GM12878 (cell line): ENCODE data around the gene RAB26. TPM values are rescaled to one million over a fixed set of nuclear protein-coding genes. Genes with fewer than 3 reads are reported as not detected.

ENCODE experiments used
- ATF2 ChIP-seq: IDR thresholded peaks from 2 replicates; pipeline ENCODE4 v1.6.1; 2012; ENCODE audit warnings: low read length, inconsistent platforms
- CBFB ChIP-seq: IDR thresholded peaks from 2 replicates; pipeline ENCODE4 v1.6.1; 2016; ENCODE audit warnings: antibody characterized with exemption, low read depth
- DPF2 ChIP-seq: fragments of 450-650 bp; IDR thresholded peaks from 2 replicates; pipeline ENCODE4 v1.6.1; 2017; ENCODE audit warnings: mild to moderate bottlenecking
- ETV6 ChIP-seq, 2 experiments: fragments of 450-650 bp in 1 of 2; IDR thresholded peaks in 1 of 2; conservative IDR thresholded peaks in 1 of 2; 2 replicates each; pipeline ENCODE4 v1.6.1; 2014; ENCODE audit warnings: antibody characterized with exemption in 1 of 2, borderline replicate concordance in 1 of 2, low read depth in 1 of 2, mild to moderate bottlenecking in 1 of 2, moderate library complexity in 1 of 2
- FOXM1 ChIP-seq: IDR thresholded peaks from 2 replicates; pipeline ENCODE4 v1.6.1; 2012; ENCODE audit warnings: low read depth, mild to moderate bottlenecking, inconsistent platforms, low read length, moderate library complexity
- HDGF ChIP-seq: fragments of 450-650 bp; IDR thresholded peaks from 2 replicates; pipeline ENCODE4 v1.6.1; 2016; ENCODE audit warnings: antibody characterized with exemption
- IRF3 ChIP-seq: fragments of 450-650 bp; IDR thresholded peaks from 2 replicates; pipeline ENCODE4 v1.6.1; 2014; ENCODE audit warnings: mild to moderate bottlenecking
- JUNB ChIP-seq: IDR thresholded peaks from 2 replicates; pipeline ENCODE4 v1.6.1; 2016; ENCODE audit warnings: antibody characterized with exemption, mild to moderate bottlenecking
- NRF1 ChIP-seq: conservative IDR thresholded peaks from 2 replicates; pipeline ENCODE4 v1.6.1; 2011; ENCODE audit warnings: mild to moderate bottlenecking, low read depth, low read length, improper control_type of control experiment
- PBX3 ChIP-seq: IDR thresholded peaks from 2 replicates; pipeline ENCODE4 v1.6.1; 2011; ENCODE audit warnings: mild to moderate bottlenecking, low read depth, low read length, moderate library complexity; ENCODE audit not compliant: insufficient replicate concordance
- POLR2AphosphoS5 ChIP-seq: IDR thresholded peaks from 2 replicates; pipeline ENCODE4 v1.6.1; 2011; ENCODE audit warnings: mild to moderate bottlenecking, low read length, inconsistent platforms
- RB1 ChIP-seq: fragments of 450-650 bp; formaldehyde crosslinking; IDR thresholded peaks from 2 replicates; pipeline ENCODE4 v1.6.1; 2017; ENCODE audit warnings: mild to moderate bottlenecking, borderline replicate concordance
- SMAD5 ChIP-seq: IDR thresholded peaks from 2 replicates; pipeline ENCODE4 v1.6.1; 2016; ENCODE audit warnings: antibody characterized with exemption, low read depth
- SRF ChIP-seq, 2 experiments: IDR thresholded peaks; 2 replicates each; pipeline ENCODE4 v1.6.1; 2011; ENCODE audit warnings: low read depth in 2 of 2, low read length in 2 of 2, mild to moderate bottlenecking in 1 of 2, moderate library complexity in 1 of 2
- TARDBP ChIP-seq: IDR thresholded peaks from 2 replicates; pipeline ENCODE4 v1.6.1; 2016; ENCODE audit warnings: borderline replicate concordance
- TCF3 ChIP-seq: IDR thresholded peaks from 2 replicates; pipeline ENCODE4 v1.6.1; 2012; ENCODE audit warnings: low read depth, mild to moderate bottlenecking, low read length, borderline replicate concordance; ENCODE audit not compliant: insufficient read depth
- WRNIP1 ChIP-seq: IDR thresholded peaks from 2 replicates; pipeline ENCODE4 v1.6.1; 2011; ENCODE audit warnings: low read depth, low read length, improper control_type of control experiment, borderline replicate concordance
- YBX1 ChIP-seq: fragments of 450-650 bp; IDR thresholded peaks from 2 replicates; pipeline ENCODE4 v1.6.1; 2016; ENCODE audit warnings: antibody characterized with exemption
- ZBTB33 ChIP-seq: fragments of 450-650 bp; IDR thresholded peaks from 2 replicates; pipeline ENCODE4 v1.6.1; 2017; ENCODE audit warnings: mild to moderate bottlenecking
- ZNF592 ChIP-seq: fragments of 450-650 bp; IDR thresholded peaks from 2 replicates; pipeline ENCODE4 v1.6.1; 2017; ENCODE audit warnings: mild to moderate bottlenecking, moderate library complexity
- polyA plus RNA-seq, 11 experiments: library from polyadenylated mRNA; depleted of rRNA in 4 of 11; unstranded in 6 of 11; stranded (reverse) in 5 of 11; fragments of >200 nt; fragmentation: Nextera tagmentation in 4 of 11; fragmentation: Illumina TruSeq in 1 of 11; extraction: Ambion mirVana in 4 of 11; extraction: Trizol in 1 of 11; gene quantifications; 1 replicate in 1 of 11; 2 replicates in 10 of 11; pipeline versions ENCODE4 v1.2.1 to v1.2.3, GENCODE V29; 2011 to 2016; ENCODE audit warnings: inconsistent platforms in 2 of 11, missing spikeins in 2 of 11, low read depth in 1 of 11
- total RNA-seq, 4 experiments: library from RNA; depleted of rRNA in 3 of 4; stranded (reverse); fragments of >200 nt in 3 of 4; fragmentation: Illumina TruSeq in 1 of 4; extraction: Trizol in 1 of 4; gene quantifications; 2 replicates each; pipeline versions ENCODE4 v1.2.1 to v1.2.3, GENCODE V29; 2013 to 2021

Gene RAB26
- total and polyA plus RNA-seq, 10 of the 15 experiments (the other 5 are each of a cell fraction or from before 2014, with no cell fraction given), result 0.13 to 4.5 (median 0.33) TPM; not detected in 1

- no peak for TF ChIP-seq ZNF592
- TF ChIP-seq HDGF, result peak; percentile 70; the same call in 1 of the 2 replicates
- TF ChIP-seq JUNB, result no peak
- peak; percentile 99 for TF ChIP-seq SMAD5
- peak; percentile 80; the same call in 1 of the 2 replicates for TF ChIP-seq RB1
- peak; percentile 94 for TF ChIP-seq PBX3
- no peak for TF ChIP-seq ATF2
- peak; percentile 19; the same call in 1 of the 2 replicates for TF ChIP-seq NRF1
- TF ChIP-seq TCF3, result peak; percentile 89; the same call in 1 of the 2 replicates
- TF ChIP-seq CBFB, result peak; percentile 99
- no peak for TF ChIP-seq YBX1
- peak in 1 of 2 experiments; percentile 25; a peak in 1 of 4 replicates for TF ChIP-seq SRF (IDR thresholded peaks at IDR 0.05; ENCODE audit: low read depth in 2 of 2, low read length in 2 of 2)
- peak; percentile 93 for TF ChIP-seq TARDBP
- TF ChIP-seq ZBTB33, result no peak
- no peak; the same call in 1 of the 2 replicates for TF ChIP-seq WRNIP1
- peak; percentile 88 for TF ChIP-seq IRF3
- TF ChIP-seq POLR2AphosphoS5, result peak; percentile 100
- peak; percentile 93 for TF ChIP-seq DPF2
- TF ChIP-seq FOXM1, result no peak
- no peak for TF ChIP-seq ETV6 (conservative IDR thresholded peaks at IDR 0.05 in 1 of 2, IDR thresholded peaks at IDR 0.05 in 1 of 2; ENCODE audit: borderline replicate concordance in 1 of 2, low read depth in 1 of 2)
Measured at GRCh38 chr16:2155091-2155950, 6.9 kb downstream of the RAB26 start, which contains the start of gene TRAF7 (continued).
